PC-9 (cell line): Measurements from ENCODE around the gene ATOH8. TPM values are rescaled to one million over a fixed set of nuclear protein-coding genes. Genes with fewer than 3 reads are reported as not detected.

ENCODE experiments used
- BruUV-seq: library from RNA; stranded (reverse); fragments of 400-500 nt; replicated peaks from 2 replicates; lab custom pipeline; 2021; lab: Mats Ljungman, UMichigan
- CTCF ChIA-PET: fragments of 300-600 bp; sonication (Branson Sonifier 250); formaldehyde crosslinking; loops from one replicate; lab custom pipeline; 2022; ENCODE audit warnings: antibody characterized with exemption; lab: Charles Lee
- POLR2A ChIA-PET: fragments of 300-600 bp; sonication (Branson Sonifier 250); formaldehyde crosslinking; loops from one replicate; lab custom pipeline; 2022; ENCODE audit warnings: antibody characterized with exemption; ENCODE audit not compliant: unreplicated experiment; lab: Charles Lee
- DNase-seq, 2 experiments: peaks; one replicate each; pipeline versions ENCODE4 v3.0.0 to v3.0.0-alpha.2; 2015 to 2022; ENCODE audit warnings: mixed read lengths in 1 of 2
- H2AFZ ChIP-seq: fragments of 200-600 bp; sonication (generic); 2 replicates; pipeline ENCODE4 v1.8.1; 2017; ENCODE audit warnings: antibody characterized with exemption
- H3F3A ChIP-seq: fragments of 200-600 bp; sonication (generic); 2 replicates; pipeline ENCODE4 v1.8.1; 2017; ENCODE audit warnings: antibody characterized with exemption, mild to moderate bottlenecking, low read depth; ENCODE audit not compliant: insufficient read depth
- H3K27ac ChIP-seq: fragments of 200-600 bp; sonication (generic); 2 replicates; pipeline ENCODE4 v1.6.1; 2016; ENCODE audit warnings: mixed run types
- H3K27me3 ChIP-seq: fragments of 200-600 bp; sonication (generic); 2 replicates; pipeline ENCODE4 v1.6.1; 2016; ENCODE audit warnings: low read depth, mixed run types; ENCODE audit not compliant: insufficient read depth
- H3K36me3 ChIP-seq: fragments of 200-600 bp; sonication (generic); 2 replicates; pipeline ENCODE4 v1.6.1; 2016; ENCODE audit warnings: low read depth, mixed run types
- H3K4me1 ChIP-seq: fragments of 200-600 bp; sonication (generic); replicated peaks from 2 replicates; pipeline ENCODE4 v1.6.1; 2016; ENCODE audit warnings: mixed run types; ENCODE audit not compliant: insufficient read depth
- H3K4me2 ChIP-seq: fragments of 200-600 bp; sonication (generic); 2 replicates; pipeline ENCODE4 v1.6.1; 2017; ENCODE audit warnings: mixed run types
- H3K4me3 ChIP-seq: fragments of 200-600 bp; sonication (generic); 2 replicates; pipeline ENCODE4 v1.6.1; 2016; ENCODE audit warnings: mixed run types
- H3K79me2 ChIP-seq: fragments of 200-600 bp; sonication (generic); 2 replicates; pipeline ENCODE4 v1.6.1; 2017; ENCODE audit warnings: low read depth, mixed run types
- H3K9me2 ChIP-seq: fragments of 200-600 bp; sonication (generic); 2 replicates; pipeline ENCODE4 v1.8.1; 2017; ENCODE audit warnings: mild to moderate bottlenecking; ENCODE audit not compliant: insufficient read depth
- H3K9me3 ChIP-seq: fragments of 200-600 bp; sonication (generic); 2 replicates; pipeline ENCODE4 v1.8.1; 2016; ENCODE audit warnings: low read depth; ENCODE audit not compliant: insufficient read depth
- H4K20me1 ChIP-seq: fragments of 200-600 bp; sonication (generic); 2 replicates; pipeline ENCODE4 v1.8.1; 2017; ENCODE audit not compliant: insufficient read depth
- CTCF ChIP-seq: fragments of 200-600 bp; sonication (generic); conservative IDR thresholded peaks from 2 replicates; pipeline ENCODE4 v1.6.1; 2017; ENCODE audit warnings: mixed run types, antibody characterized with exemption, mild to moderate bottlenecking, moderate library complexity
- EZH2 ChIP-seq: fragments of 200-600 bp; sonication (generic); IDR thresholded peaks from 2 replicates; pipeline ENCODE4 v1.8.0; 2017; ENCODE audit warnings: antibody characterized with exemption, low read depth
- intact Hi-C: fragments of 100-400 bp; cut with micrococcal nuclease; formaldehyde crosslinking; loops from one replicate; pipeline ENCODE4 v1.10.0; 2022; ENCODE audit not compliant: unreplicated experiment
- total RNA-seq: library from RNA; stranded (reverse); gene quantifications from 2 replicates; pipeline ENCODE4 v1.2.3, GENCODE V29; 2021

Gene ATOH8
- total RNA-seq, 1 experiment from 2014 or later = not detected

- no peaks in the 10 kb centered on the region for H3K9me2 ChIP-seq
- no peak overlapping the region for H3K4me2 ChIP-seq
- no peaks in the 10 kb centered on the region; the same call in 1 of the 2 replicates for H3K4me1 ChIP-seq
- no peaks in the 10 kb centered on the region for H4K20me1 ChIP-seq
- TF ChIP-seq EZH2 (no peak), CTCF (no peak)
- no peaks in the 10 kb centered on the region for H3K79me2 ChIP-seq
- CTCF ChIA-PET = no interaction called here
- no TSS peak for BruUV-seq
- H3F3A ChIP-seq = no peaks in the 10 kb centered on the region; the same call in 1 of the 2 replicates
- no peak overlapping the region for H3K4me3 ChIP-seq
- intact Hi-C loops = no loop called here
- no peak overlapping the region for H2AFZ ChIP-seq
- no peaks in the 10 kb centered on the region for H3K27me3 ChIP-seq
- H3K9me3 ChIP-seq = no peaks in the 10 kb centered on the region
- POLR2A ChIA-PET = interaction anchor here (0.6 kb wide), 1 partner anchor 210 kb away, joined by 6 read pairs; no protein-coding TSS in a partner anchor
- H3K27ac ChIP-seq = no peak overlapping the region
- no peak for DNase-seq
- H3K36me3 ChIP-seq = no peaks in the 10 kb centered on the region
Measured at GRCh38 chr2:85734942-85735608, 18.7 kb upstream of the ATOH8 start.

- no peak for DNase-seq
- Histone ChIP-seq H3K36me3 (no peaks in the 10 kb centered on the region), H3K27me3 (no peaks in the 10 kb centered on the region), H4K20me1 (no peaks in the 10 kb centered on the region), H2AFZ (no peak overlapping the region), H3K4me3 (no peak overlapping the region), H3F3A (no peaks in the 10 kb centered on the region; the same call in 1 of the 2 replicates), H3K4me1 (no peaks in the 10 kb centered on the region; the same call in 1 of the 2 replicates), H3K9me2 (no peaks in the 10 kb centered on the region), H3K79me2 (no peaks in the 10 kb centered on the region), H3K4me2 (no peak overlapping the region), H3K9me3 (no peaks in the 10 kb centered on the region), H3K27ac (no peak overlapping the region)
- TF ChIP-seq EZH2 = no peak
- TF ChIP-seq CTCF = no peak
- CTCF ChIA-PET = interaction anchor here (1.2 kb wide), 1 partner anchor 14 kb away, joined by 6 read pairs; no protein-coding TSS in a partner anchor
- no TSS peak for BruUV-seq
- intact Hi-C loops = no loop called here
- POLR2A ChIA-PET = interaction anchor here (0.6 kb wide), 1 partner anchor 209 kb away, joined by 6 read pairs; no protein-coding TSS in a partner anchor
Measured at GRCh38 chr2:85735691-85736090, 18.1 kb upstream of the ATOH8 start.

GRCh38 chr2:85736456-85737355 is 17.1 kb upstream of the ATOH8 start:
- no peaks in the 10 kb centered on the region for H3K27me3 ChIP-seq

More at GRCh38 chr2:85736456-85737355, 17.1 kb upstream of the ATOH8 start:
- no peaks in the 10 kb centered on the region for H3K9me2 ChIP-seq
- intact Hi-C loops = no loop called here
- no TSS peak for BruUV-seq
- no peak overlapping the region for H3K4me2 ChIP-seq
- ChIA-PET POLR2A (no interaction called here), CTCF (interaction anchor here (0.6 to 1.2 kb wide), 3 partner anchors 13 to 151 kb away, joined by 3 to 8 read pairs (median 6); no protein-coding TSS in a partner anchor)
- H2AFZ ChIP-seq = no peak overlapping the region
- H3K4me3 ChIP-seq = no peak overlapping the region
- TF ChIP-seq CTCF = no peak
- no peak for TF ChIP-seq EZH2
- H3K4me1 ChIP-seq = peaks cover 3% of the 10 kb centered on the region
- H3K79me2 ChIP-seq = no peaks in the 10 kb centered on the region
- no peaks in the 10 kb centered on the region for H4K20me1 ChIP-seq
- no peaks in the 10 kb centered on the region for H3K36me3 ChIP-seq
- no peak overlapping the region for H3K27ac ChIP-seq
- H3F3A ChIP-seq = no peaks in the 10 kb centered on the region
- no peak for DNase-seq
- no peaks in the 10 kb centered on the region for H3K9me3 ChIP-seq
